ENCODE data around the gene LMOD2.
A peak's percentile ranks its signal among the peaks of the same experiment; 100 is the strongest.

Gene LMOD2

DNA sequence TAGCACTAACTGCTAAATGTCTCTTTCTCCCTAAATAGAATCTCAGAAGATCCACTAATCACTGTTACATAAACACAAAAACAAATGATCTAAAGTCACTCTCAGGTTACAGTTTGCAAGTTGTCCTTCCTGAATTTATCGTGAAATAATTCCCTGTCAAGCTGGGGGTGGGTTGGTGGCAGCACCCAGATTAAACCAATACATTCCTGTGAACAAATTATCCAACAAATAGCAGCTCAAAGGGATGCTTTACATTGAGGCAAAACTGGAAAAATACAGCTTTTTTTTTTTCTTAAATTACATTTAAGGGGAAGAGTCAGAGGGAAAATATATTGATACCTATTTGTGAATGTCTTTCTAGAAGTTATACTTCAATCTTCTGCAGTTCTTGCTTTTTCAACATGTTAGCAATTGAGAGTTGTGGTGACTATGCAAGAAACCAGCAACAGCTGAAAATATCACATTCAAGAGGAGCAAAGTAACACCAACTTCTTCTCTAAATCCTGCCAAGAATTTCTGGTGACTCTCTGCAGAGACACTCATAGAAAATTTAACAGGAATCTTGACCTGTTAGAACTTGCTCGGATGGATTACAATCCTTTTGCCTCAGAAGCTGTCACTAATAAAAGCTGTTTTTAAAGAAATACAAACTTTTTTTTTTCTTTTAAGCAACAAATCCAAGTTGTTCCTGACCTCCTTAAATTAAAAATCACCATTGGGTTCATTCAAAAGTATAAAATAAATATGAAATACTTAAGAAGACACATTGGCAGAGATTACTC lies 18.9 kb downstream of the LMOD2 start:
- no peak for DNase-seq

DNA sequence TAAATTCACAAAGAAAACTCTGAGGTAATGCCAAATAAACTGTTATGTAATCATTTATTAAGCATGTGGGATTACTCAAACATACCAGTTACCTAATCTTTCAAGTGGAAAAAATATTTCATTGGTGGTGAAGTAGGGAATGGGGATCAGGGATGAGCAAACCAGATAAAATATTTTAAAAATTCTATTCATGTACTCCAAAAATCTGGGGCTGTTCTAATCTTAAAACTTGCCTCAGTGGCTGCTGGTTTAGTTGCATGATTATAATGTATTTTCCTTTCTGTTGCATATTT lies 19.5 kb downstream of the LMOD2 start:
- no peak for DNase-seq

DNA sequence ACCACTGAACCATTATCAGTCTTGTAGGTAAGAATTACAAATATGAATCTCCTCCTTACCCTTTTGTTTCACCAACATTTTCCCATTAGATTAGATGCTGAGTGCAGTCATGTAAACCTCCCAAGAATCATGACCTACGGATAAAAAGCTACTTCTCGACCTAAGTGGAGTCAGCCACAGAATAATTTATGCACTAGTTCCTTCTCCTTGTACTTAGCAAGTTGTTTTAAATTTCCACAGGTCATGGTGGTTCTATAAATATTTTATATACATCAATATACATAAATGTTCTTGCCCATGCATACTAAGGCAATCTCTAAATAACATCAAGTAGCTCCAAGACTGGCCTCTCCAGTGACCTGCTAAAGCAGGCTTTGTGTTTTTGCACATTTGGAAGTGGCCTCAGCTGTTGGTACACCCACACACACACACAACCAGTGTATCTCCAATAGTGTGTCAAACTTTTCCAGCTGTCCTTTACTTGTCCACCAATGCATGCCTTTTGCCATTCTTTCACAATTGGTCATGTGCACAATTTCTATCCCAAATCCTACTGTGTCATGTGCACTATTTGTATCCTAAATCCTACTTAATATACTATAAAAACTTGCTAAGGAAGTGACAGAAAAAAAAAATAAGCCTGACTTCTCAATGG lies 21.5 kb downstream of the LMOD2 start:
- DNase-seq, result no peak

DNA sequence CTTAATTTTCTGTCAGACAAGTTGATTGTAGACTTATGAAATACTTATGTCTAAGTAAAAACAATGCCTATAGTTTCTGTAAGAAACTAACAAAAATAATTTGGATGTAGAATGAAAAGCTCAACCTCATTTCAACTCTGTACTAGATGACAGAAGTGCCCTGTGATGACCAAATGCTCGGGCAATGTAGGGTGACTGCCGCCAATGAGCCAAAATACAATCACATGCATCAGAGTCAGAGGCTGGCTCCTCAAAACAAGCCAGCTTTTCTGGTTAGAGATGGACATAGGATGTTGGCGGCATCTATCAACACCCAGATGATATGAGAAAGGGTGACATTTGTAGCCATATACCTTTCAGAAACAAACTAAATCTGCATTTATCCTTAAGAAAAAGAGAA lies 23.9 kb downstream of the LMOD2 start:
- no peak for DNase-seq

DNA sequence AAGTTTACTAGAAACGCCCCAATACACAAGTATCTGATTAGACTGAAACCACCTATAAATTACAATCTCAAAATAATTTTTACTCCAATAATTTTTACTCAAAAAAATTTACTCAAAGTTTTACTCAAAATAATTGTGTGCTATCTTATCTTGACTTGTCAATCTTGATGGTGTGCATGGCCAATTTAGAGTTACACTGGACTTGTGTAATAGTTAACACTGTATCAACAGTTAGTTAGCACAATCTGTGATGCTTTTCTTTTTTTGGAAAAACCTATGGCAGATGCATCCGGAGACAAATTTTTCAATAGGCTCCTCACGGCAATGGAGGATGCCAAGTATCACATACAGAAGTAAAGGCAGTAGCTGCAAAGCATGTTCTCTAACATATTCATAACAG lies 24.9 kb downstream of the LMOD2 start:
- DNase-seq, result no peak

DNA sequence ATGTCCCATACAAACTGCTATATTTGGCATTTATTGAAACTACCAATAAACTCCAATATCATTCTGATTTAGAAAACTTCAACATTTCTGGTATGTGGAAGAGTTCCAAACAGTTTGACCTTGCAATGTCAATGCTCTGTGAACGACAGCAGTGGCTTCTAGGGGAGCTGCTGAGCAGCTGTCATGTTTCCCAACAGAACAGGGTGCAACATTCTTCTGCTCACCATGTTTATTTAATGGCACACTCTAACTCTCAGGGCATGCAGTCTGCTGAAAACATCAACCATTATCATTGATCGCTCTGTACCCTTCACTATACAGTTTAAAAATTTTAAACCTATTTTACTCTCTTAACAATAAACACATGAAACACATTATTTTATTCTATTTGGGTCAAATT lies 25.9 kb downstream of the LMOD2 start:
- no peak for DNase-seq

DNA sequence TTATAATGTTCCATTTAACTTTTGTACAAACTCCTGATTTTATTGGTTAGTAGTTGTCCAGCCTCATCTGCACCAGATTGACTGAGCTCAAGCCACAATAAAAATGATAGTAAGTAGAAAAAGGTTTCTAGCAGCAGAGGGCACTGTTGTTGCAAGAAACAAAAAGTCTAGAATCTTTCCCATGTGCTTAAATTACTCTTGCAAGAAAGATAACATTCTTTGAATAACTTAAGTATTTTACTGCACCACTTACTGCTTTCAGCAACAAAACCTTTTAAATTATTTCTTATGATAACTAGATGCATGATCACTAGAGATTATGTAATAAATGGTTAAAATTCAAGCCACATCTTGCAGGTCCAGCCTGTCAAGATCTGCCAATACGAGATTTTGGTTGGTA lies 27.0 kb downstream of the LMOD2 start:
- DNase-seq, result peak in 1 of 2 experiments; percentile 60

DNA sequence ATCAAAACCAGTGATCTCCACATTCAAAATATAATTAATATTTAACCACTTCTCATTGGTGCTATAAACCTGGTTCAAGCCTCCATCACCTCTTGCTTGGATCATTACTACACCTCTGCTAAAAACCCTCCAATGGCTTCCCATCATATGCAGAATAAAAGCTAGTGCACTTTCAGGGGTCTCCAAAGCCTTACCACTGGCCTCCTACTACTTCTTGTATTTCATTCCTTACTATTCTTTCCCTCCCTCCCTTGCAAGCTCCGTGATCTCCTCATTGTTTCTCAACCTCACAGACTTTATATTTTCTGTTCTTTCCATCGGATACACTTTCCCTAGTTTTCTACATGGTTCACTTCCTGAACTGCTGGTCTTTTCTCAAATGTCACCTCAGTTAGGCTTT lies 31.5 kb downstream of the LMOD2 start:
- no peak for DNase-seq

DNA sequence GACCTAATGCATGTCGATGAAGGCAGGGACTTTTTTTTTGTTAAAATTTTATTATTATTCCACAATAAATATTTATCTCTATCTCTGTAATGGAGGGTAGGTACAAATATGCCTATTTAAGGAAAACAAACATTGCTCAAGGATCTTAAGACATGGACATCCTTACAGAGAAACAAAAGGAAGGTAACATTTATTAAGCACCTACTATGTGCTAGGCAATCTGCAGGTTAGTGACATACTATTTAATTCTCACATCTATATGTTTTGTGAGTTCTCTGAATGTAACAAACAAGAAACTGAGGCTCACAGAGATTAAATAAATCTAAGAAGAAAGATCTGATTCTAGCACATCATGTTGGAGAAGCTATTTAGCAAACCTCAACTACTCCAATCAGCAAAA lies 32.1 kb downstream of the LMOD2 start:
- DNase-seq, result no peak

DNA sequence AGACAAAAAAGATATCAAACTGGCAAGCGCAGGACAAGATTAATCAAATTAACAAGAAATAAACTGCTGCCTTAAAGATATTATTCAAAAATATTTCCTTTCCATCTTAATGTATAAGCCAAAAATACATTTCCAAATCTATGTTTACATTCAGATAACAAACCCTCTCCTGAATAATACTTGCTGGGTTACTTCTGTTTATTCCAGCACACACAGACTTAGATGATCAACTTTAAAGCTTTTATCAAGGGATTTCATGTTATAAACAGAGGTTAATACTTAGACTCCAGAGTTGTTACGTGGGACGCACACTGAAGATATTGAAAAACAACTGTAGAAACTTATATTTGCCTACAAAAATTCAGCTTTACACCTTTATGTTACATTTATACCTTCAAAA lies 33.6 kb downstream of the LMOD2 start:
- no peak for DNase-seq

DNA sequence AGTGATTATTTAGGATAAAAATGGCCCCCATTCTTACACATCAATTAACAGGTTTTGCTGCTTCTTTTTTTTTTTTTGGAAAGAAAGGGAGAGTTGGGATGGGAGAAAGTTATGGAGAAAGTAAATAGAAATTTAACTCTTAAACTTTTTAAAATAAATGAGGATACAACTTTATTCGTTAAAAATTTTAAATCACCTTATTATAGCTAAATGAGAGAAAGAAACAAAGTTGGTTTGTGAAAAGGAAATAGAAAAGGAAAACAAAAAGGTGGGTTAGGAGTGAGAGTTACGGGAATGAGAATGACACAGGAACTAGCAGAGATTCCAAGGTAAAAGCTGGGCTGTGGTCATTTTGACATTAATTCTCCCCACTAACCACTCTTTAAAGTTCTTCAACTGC lies 34.9 kb downstream of the LMOD2 start:
- DNase-seq, result no peak

DNA sequence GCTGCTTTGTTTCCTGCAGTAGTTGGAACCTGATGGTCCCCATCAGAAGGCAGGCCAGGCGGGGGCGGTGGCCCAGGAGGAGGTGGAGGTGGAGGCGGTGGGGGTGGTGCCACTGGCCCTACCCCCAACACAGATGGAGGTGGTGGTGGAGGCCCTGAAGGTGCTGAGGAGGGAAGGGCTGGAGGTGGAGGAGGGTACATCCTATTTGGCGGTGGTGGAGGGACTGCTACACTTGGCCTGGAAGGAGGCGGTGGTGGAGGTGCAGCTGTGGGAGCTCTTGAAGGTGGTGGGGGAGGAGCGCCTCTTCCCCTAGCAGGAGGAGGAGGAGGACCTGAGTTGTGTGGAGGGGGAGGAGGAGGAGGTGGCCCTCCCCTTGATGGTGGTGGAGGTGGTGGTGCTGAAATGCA lies 36.8 kb downstream of the LMOD2 start:
- no peak for DNase-seq

DNA sequence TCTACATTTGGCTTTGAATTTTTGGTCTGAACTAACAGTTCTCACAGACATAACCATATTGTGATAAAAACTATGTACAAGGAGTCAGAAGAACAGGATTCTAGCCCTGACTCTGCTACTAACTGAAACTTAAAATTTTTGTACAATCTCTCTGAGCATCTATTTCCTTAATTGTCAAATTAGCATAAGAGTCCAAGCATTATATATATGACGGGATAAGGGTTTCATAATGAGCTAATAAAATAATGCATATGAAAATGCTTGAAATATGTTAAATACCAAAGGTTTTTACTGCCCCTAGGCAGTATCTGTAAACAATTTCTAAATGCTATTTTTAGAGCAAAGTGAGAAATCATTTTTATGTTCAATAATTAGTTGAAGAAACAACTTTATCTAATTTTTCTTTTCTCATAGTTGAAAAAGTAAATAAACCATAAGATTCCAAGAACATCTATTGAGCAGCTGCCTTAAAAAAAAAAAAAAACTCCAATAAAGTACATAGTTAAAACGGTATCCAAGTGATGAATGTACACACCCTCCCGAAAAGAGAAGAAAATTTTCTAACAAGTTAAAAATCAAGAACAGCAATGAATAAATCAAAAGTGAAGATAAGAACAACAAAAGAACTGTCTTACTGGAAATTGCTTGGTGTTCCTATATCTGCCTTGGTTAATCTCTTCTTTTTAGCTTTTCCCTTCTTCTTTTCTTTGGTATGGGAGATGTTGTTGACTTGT lies 40.4 kb downstream of the LMOD2 start:
- DNase-seq, result no peak

DNA sequence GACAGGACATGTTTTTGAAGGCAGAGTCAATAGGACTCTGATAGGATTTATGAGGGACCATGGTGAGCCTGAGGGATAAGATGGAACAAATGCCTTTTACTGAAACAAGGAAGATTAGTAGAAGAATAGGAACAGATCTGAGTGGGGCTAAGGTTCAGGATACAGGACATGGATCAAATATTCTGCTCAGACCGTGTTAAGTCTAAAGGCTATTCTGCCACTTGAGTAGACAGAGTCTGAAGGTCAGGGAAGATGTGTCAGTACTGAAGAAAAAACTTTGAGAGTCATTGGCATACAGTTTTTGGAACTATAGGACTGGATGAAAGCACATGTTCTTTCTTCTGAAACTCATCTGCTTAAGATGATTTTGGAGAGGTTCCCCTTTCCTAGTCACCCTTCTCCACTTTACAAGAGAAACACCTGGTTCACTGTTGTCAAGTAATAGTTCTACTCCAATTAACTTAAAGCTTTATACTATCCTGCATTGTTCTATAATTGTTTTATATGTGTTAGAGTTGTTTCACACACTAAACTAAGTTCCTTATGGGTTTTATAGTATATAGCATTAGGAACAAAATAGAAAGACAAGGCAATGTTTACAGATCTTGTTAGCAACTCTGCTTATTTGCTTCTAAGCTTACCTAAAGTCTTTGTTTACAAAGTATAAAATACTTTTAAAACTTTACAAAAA lies 49.7 kb downstream of the LMOD2 start:
- no peak for DNase-seq

DNA sequence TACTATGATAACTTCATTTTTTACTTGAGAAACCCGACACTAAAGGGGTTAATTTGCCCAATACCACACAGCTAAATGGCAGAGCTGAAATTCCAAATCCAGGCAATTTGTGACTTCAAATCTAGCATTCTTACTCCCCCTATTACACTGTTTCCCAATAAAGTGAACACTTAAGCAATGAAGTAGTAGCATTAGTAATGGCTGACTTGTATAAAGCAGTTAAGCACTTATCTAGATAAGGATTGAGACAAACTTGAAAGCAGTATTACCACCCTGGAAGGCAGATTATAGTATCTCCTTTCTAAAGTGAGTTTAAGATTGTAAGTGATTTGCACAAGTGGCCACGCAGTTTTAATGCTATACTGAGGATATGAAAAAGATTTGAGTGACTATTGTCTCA lies 53.9 kb downstream of the LMOD2 start:
- DNase-seq, result no peak

DNA sequence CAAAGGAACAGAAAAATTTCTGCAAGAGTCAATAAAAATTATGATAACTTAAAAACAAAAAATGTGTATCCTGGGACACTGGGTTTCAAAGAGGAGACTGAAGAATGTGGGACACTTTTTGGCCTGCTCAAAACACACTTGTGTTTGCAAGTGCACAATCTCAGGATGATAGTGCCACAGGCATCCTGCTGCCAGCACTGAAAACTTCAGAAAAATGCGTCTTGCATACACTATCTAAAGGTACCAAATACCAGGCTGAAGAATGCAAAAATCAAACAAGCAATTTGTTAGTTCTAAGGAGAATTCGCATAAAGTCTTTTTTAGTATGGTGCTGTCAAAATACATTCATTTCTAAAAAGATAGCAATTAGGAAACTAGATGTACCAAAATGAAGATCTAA lies 55.0 kb downstream of the LMOD2 start:
- DNase-seq, result no peak

DNA sequence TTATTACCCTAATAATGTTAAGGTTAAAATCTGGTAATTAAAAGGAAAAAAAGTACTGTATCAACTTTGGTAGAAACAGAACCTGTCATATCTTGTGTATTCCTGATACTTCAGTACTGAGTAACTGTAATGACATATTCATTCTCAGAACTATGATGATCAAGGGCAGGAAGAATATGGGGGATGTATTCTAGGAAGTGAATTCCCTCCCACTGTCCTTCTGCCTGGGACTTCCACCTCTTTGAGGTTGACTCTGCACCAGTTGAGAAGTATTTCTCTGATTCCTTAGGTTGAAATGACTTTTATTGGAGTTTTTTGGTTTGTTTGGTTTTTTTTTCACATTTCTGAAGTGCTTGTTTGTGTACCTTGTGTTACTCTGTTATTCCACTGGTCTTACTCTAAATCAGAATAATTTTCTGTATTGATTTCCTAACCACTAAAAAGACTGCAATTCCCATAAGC lies 56.2 kb downstream of the LMOD2 start:
- DNase-seq, result no peak

DNA sequence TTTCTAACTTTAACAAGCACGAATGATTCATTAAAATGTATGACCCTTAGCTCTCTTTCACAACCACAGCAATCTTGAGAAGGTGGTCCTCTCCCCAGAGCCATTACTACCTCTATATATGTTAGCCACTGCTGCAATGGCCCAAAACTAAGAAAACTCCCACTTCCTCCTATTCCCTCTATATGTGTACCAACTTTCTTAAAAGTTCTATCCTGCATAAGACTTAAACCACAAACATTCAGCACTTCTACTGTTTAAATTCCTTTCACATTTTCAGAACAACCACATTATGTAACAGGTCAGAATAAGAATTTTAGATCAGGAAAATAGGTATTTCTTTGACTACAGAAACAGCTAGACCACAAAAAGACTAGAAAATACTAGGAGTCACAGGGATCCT lies 57.0 kb downstream of the LMOD2 start:
- no peak for DNase-seq
